Sigmoid colon (tissue), 7 donors: ENCODE measurements around the gene KCNG2. TPM values are rescaled to one million over a fixed set of nuclear protein-coding genes. Genes with fewer than 3 reads are reported as not detected.
"Not testable (repeated sequence)": the region's sequence is repeated elsewhere in the genome, so short reads cannot be mapped to it uniquely, and the experiment has no call there.

Experiments used
- DNase-seq: peaks from one replicate; pipeline ENCODE4 v3.0.0-alpha.2; 2019
- H3K27ac ChIP-seq, 4 donors: fragments of 200-600 bp; sonication (generic); one replicate each; pipeline ENCODE4 v1.5.1; 2016 to 2019; ENCODE audit warnings: mild to moderate bottlenecking in 1 of 4
- H3K27me3 ChIP-seq, 3 donors: fragments of 200-600 bp; sonication (generic); one replicate each; pipeline ENCODE4 v1.5.1; 2019; ENCODE audit warnings: mild to moderate bottlenecking in 1 of 3
- H3K36me3 ChIP-seq, 4 donors: fragments of 200-600 bp; sonication (generic); one replicate each; pipeline ENCODE4 v1.5.1; 2016 to 2019
- H3K4me1 ChIP-seq, 4 donors: fragments of 200-600 bp; sonication (generic); one replicate each; pipeline ENCODE4 v1.5.1; 2017 to 2019
- H3K4me3 ChIP-seq, 4 donors: fragments of 200-600 bp; sonication (generic); one replicate each; pipeline ENCODE4 v1.5.1; 2017 to 2019; ENCODE audit warnings: mild to moderate bottlenecking in 2 of 4, moderate library complexity in 1 of 4
- H3K9me3 ChIP-seq, 4 donors: fragments of 200-600 bp in 3 of 4; sonication (generic) in 3 of 4; one replicate each; pipeline versions ENCODE4 v1.5.1 to v1.6.1; 2013 to 2019
- EP300 ChIP-seq, 4 donors: sonication (generic); formaldehyde crosslinking; IDR thresholded peaks; one replicate each; pipeline ENCODE4 v1.6.1; 2017; ENCODE audit warnings: antibody characterized with exemption in 4 of 4
- POLR2A ChIP-seq, 2 donors: fragments of 450-650 bp; IDR thresholded peaks; one replicate each; pipeline ENCODE4 v1.6.1; 2016; ENCODE audit warnings: antibody characterized with exemption in 2 of 2, mild to moderate bottlenecking in 2 of 2, moderate library complexity in 2 of 2
- POLR2AphosphoS5 ChIP-seq, 4 donors: sonication (generic); formaldehyde crosslinking; IDR thresholded peaks; one replicate each; pipeline ENCODE4 v1.6.1; 2017; ENCODE audit warnings: antibody characterized with exemption in 4 of 4
- WGBS, 2 donors: extraction: QIAGEN DNeasy Blood & Tissue Kit; methylation state at CpG; one replicate each; pipeline ENCODE4 v1.1.7; 2013; 5-methylcytosine and 5-hydroxymethylcytosine counted together
- intact Hi-C: fragments of 100-400 bp; cut with DNase I; formaldehyde crosslinking; loops from one replicate; pipeline ENCODE4 v1.15.1; 2023
- polyA plus RNA-seq, 3 donors: library from polyadenylated mRNA; stranded (reverse); fragments of 200-250 nt; gene quantifications; one replicate each; pipeline ENCODE4 v1.2.3, GENCODE V29; 2013
- total RNA-seq, 4 donors: library from RNA; depleted of rRNA; stranded (reverse); fragments of >200 nt; gene quantifications; one replicate each; pipeline ENCODE4 v1.1.0, GENCODE V29; 2016
- TF ChIP-seq, protein P1 (sequence below), 4 experiments: fragments of 450-650 bp in 3 of 4; fragments of 200-600 bp in 1 of 4; IDR thresholded peaks; one replicate each; pipeline ENCODE4 v1.5.1; 2016 to 2019; ENCODE audit warnings: antibody characterized with exemption in 4 of 4, mild to moderate bottlenecking in 3 of 4, moderate library complexity in 2 of 4
- donor health status: healthy with polysubstance abuse.
- donor health status: Bipolar disorder and iron deficiency.
- donor health status: healthy.

KCNG2 gene
- total and polyA plus RNA-seq, 7 donors: 0.15 to 0.41 TPM; not detected in 5

GRCh38 chr18:79875931-79876461 lies 78.3 kb downstream of the KCNG2 start:
- Histone ChIP-seq H3K36me3 (no peaks in the 10 kb centered on the region), H3K9me3 (no peaks in the 10 kb centered on the region), H3K27ac (no peak overlapping the region), H3K4me3 (no peak overlapping the region), H3K4me1 (no peaks in the 10 kb centered on the region), H3K27me3 (peaks cover 0 to 57% (median 34%) of the 10 kb centered on the region in 3 donors)
- TF ChIP-seq POLR2AphosphoS5 (IDR thresholded peaks at IDR 0.05): no peak
- TF ChIP-seq EP300 (IDR thresholded peaks at IDR 0.05): no peak
- no peak for TF ChIP-seq POLR2A (IDR thresholded peaks at IDR 0.05)
- TF ChIP-seq, protein P1, sequence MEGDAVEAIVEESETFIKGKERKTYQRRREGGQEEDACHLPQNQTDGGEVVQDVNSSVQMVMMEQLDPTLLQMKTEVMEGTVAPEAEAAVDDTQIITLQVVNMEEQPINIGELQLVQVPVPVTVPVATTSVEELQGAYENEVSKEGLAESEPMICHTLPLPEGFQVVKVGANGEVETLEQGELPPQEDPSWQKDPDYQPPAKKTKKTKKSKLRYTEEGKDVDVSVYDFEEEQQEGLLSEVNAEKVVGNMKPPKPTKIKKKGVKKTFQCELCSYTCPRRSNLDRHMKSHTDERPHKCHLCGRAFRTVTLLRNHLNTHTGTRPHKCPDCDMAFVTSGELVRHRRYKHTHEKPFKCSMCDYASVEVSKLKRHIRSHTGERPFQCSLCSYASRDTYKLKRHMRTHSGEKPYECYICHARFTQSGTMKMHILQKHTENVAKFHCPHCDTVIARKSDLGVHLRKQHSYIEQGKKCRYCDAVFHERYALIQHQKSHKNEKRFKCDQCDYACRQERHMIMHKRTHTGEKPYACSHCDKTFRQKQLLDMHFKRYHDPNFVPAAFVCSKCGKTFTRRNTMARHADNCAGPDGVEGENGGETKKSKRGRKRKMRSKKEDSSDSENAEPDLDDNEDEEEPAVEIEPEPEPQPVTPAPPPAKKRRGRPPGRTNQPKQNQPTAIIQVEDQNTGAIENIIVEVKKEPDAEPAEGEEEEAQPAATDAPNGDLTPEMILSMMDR (IDR thresholded peaks at IDR 0.05): no peak
- WGBS, 2 donors: 89 to 90% methylated on average over 23 of the region's 23 CpGs
- DNase-seq: no peak
- intact Hi-C loops: no loop called here

DNA sequence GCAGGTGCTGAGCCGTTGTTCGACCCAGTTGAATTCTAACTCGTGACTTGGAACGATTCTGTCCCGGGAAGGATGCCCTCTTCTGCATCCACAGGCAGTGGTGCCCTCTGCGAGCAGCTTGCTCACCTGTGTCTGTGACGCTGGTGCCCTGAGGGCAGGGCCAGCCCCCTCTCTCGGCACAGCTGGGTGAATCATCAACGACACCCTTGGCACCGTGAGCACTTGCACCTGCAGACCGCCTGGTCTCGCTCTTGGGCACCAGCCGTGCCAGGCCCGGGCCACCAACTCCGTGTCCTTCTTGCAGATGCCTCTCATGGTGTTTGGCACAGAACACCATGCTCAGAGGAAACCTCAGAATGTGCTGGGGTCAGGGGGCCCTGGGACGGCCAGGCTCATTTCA lies 78.8 kb downstream of the KCNG2 start:
- no peak for DNase-seq
- Histone ChIP-seq H3K36me3 (no peaks in the 10 kb centered on the region), H3K27me3 (peaks cover 0 to 56% (median 29%) of the 10 kb centered on the region in 3 donors), H3K27ac (no peak overlapping the region), H3K4me1 (no peaks in the 10 kb centered on the region), H3K4me3 (no peak overlapping the region), H3K9me3 (no peaks in the 10 kb centered on the region)
- WGBS, 2 donors: 75 to 87% methylated on average over 16 of the region's 16 CpGs
- TF ChIP-seq POLR2AphosphoS5 (IDR thresholded peaks at IDR 0.05): no peak
- TF ChIP-seq, protein P1 (IDR thresholded peaks at IDR 0.05): no peak
- no peak for TF ChIP-seq EP300 (IDR thresholded peaks at IDR 0.05)
- TF ChIP-seq POLR2A (IDR thresholded peaks at IDR 0.05): no peak
- intact Hi-C loops: no loop called here

DNA sequence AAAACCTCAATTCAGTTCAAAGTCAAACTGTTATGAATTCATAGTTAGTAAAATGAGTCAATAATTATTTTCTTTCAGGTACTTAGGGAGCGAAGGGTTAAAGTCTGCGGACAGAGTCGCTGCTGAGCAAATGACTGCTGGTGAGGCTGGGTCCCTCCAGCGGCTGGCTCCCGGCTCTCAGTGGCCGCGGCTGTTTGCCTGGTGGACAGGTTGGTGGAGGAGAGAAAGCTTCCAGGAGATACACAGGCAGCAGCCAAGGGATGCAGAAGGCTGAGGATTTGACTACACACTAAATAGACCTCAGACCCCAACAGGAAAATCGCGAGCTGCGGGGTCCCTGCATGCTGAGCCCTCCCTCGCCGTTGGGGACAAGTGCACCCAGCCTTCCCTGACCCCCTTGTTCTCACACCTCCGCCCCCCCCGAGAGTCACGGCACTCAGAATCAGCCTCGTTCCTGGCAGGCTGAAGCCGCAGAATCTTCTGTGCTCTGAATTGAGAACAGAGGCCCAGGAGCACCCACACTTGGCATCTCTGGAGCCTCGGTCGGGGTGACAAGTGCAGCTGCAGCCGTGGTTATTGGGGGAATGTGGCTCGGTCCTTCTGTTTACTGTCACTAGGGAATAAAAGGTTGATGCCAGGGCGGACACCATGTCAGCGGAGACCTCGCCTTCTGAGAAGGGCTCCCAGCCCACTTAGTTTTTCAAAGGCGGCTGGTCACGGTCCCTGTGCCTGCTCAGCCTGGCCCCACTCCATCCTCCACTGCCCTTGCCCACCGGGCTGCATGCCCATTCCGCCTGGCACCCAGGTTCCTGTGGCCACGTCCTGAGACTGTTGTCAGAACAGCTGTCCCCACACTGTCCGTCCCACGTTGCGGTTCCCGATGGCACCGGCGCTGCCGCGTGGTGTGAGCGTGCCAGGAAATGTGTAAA lies 79.7 kb downstream of the KCNG2 start:
- peaks cover 0 to 50% (median 24%) of the 10 kb centered on the region in 3 donors for H3K27me3 ChIP-seq
- WGBS, 2 donors: 52 to 60% methylated on average over 38 of the region's 38 CpGs
- no peak for DNase-seq
- no peak overlapping the region for H3K4me3 ChIP-seq
- no peak overlapping the region for H3K27ac ChIP-seq
- intact Hi-C loops: no loop called here
- H3K9me3 ChIP-seq: no peaks in the 10 kb centered on the region
- H3K4me1 ChIP-seq: no peaks in the 10 kb centered on the region
- TF ChIP-seq POLR2A (IDR thresholded peaks at IDR 0.05) (no peak), POLR2AphosphoS5 (IDR thresholded peaks at IDR 0.05) (no peak), EP300 (IDR thresholded peaks at IDR 0.05) (no peak)
- TF ChIP-seq, protein P1 (IDR thresholded peaks at IDR 0.05): no peak
- H3K36me3 ChIP-seq: no peaks in the 10 kb centered on the region

- H3K4me1 ChIP-seq, H3K9me3 ChIP-seq, H3K36me3 ChIP-seq, H3K4me3 ChIP-seq, DNase-seq, intact Hi-C loops, H3K27ac ChIP-seq: not testable (repeated sequence)
- peaks cover 0 to 42% (median 18%) of the 10 kb centered on the region in 3 donors for H3K27me3 ChIP-seq
- WGBS, 2 donors: 93 to 95% methylated on average over 25 of the region's 25 CpGs
Measured at GRCh38 chr18:79878246-79878645, 80.5 kb downstream of the KCNG2 start.

DNA sequence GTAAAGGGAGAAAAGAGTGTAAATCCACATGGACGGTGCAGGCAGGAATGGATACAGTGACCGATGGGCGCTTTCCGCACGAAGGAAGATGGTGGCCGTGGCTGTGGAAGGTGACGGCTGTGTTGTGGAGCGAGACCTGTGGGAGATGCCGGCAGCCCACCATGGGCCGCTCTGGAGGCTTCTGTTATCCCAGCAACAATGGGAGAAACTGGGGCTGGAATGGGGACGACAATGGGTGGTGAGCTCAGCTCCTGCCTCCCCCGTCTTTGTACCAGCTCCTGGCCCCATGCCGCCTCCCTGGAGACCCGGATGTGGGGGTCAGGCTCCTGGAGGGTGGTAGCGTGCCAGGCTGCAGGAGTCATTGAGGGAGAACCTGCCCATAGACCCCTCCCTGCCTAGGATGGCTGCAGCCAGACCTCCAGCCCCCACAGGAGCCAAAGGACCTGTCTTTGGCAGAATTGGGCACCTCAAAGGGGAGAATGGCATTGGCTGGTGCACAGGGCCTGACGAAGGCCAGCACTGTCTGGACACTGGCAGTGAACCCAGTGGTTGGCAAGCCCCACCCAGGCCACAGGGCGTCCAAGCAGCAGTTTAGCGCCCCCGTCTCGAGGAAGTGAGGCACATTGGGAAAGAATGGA lies 81.1 kb downstream of the KCNG2 start:
- Histone ChIP-seq H3K4me3 (no peak overlapping the region), H3K9me3 (no peaks in the 10 kb centered on the region), H3K27ac (no peak overlapping the region), H3K36me3 (no peaks in the 10 kb centered on the region), H3K4me1 (no peaks in the 10 kb centered on the region), H3K27me3 (peaks cover 0 to 36% (median 12%) of the 10 kb centered on the region in 3 donors)
- no peak for DNase-seq
- intact Hi-C loops: no loop called here
- TF ChIP-seq POLR2AphosphoS5 (IDR thresholded peaks at IDR 0.05) (no peak), POLR2A (IDR thresholded peaks at IDR 0.05) (no peak), EP300 (IDR thresholded peaks at IDR 0.05) (no peak)
- TF ChIP-seq, protein P1 (IDR thresholded peaks at IDR 0.05): no peak
- 88 to 92% methylated on average over 20 of the region's 20 CpGs for WGBS, 2 donors
